Uterus (tissue), 2 donors: Measurements from ENCODE around the gene DDIT4.

Source experiments
- POLR2A ChIP-seq, 2 donors: fragments of 450-650 bp; IDR thresholded peaks; one replicate each; pipeline ENCODE4 v1.6.1; 2016; ENCODE audit warnings: antibody characterized with exemption in 2 of 2, mild to moderate bottlenecking in 1 of 2, moderate library complexity in 1 of 2
- TF ChIP-seq, protein P1 (sequence below), 4 experiments: fragments of 200-600 bp in 2 of 4; fragments of 450-650 bp in 2 of 4; sonication (generic) in 2 of 4; IDR thresholded peaks; one replicate each; pipeline ENCODE4 v1.5.1; 2016 to 2019; ENCODE audit warnings: antibody characterized with exemption in 4 of 4, mild to moderate bottlenecking in 2 of 4, moderate library complexity in 1 of 4

DNA sequence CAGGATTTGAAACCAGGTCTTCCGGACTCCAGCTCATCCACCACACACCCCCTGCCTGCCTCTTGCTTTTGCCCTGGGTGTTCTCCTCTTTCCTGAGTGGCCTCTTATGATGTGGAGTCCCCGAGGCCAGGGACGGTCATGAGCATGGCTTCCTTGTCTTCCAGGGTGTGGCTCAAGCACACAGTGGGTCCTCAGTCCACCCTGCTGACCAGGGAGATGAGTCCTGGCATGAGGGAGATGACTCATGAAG lies 48.2 kb downstream of the DDIT4 start:
- TF ChIP-seq, protein P1, sequence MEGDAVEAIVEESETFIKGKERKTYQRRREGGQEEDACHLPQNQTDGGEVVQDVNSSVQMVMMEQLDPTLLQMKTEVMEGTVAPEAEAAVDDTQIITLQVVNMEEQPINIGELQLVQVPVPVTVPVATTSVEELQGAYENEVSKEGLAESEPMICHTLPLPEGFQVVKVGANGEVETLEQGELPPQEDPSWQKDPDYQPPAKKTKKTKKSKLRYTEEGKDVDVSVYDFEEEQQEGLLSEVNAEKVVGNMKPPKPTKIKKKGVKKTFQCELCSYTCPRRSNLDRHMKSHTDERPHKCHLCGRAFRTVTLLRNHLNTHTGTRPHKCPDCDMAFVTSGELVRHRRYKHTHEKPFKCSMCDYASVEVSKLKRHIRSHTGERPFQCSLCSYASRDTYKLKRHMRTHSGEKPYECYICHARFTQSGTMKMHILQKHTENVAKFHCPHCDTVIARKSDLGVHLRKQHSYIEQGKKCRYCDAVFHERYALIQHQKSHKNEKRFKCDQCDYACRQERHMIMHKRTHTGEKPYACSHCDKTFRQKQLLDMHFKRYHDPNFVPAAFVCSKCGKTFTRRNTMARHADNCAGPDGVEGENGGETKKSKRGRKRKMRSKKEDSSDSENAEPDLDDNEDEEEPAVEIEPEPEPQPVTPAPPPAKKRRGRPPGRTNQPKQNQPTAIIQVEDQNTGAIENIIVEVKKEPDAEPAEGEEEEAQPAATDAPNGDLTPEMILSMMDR (IDR thresholded peaks at IDR 0.05), result no peak
- TF ChIP-seq POLR2A (IDR thresholded peaks at IDR 0.05), result no peak
